Esophagus squamous epithelium (tissue), 5 donors: ENCODE measurements around the gene ENTPD1. TPM values are rescaled to one million over a fixed set of nuclear protein-coding genes. Genes with fewer than 3 reads are reported as not detected.

Experiments used
- DNase-seq: peaks from one replicate; lab custom pipeline; 2025; lab: John Stamatoyannopoulos, UW
- H3K27ac ChIP-seq, 4 donors: fragments of 200-600 bp; sonication (generic); one replicate each; pipeline ENCODE4 v1.5.1; 2016 to 2019; ENCODE audit warnings: mild to moderate bottlenecking in 1 of 4
- H3K27me3 ChIP-seq, 4 donors: fragments of 200-600 bp; sonication (generic); 1 replicate in 3 of 4; 2 replicates in 1 of 4; pipeline versions ENCODE4 v1.5.1 to v1.6.0; 2017 to 2021; ENCODE audit warnings: antibody characterized with exemption in 1 of 4
- H3K36me3 ChIP-seq, 3 donors: fragments of 200-600 bp; sonication (generic); one replicate each; pipeline ENCODE4 v1.5.1; 2016 to 2019
- H3K4me1 ChIP-seq, 3 donors: fragments of 200-600 bp; sonication (generic); one replicate each; pipeline ENCODE4 v1.5.1; 2017 to 2019
- H3K4me3 ChIP-seq, 4 donors: fragments of 200-600 bp; sonication (generic); 1 replicate in 3 of 4; 2 replicates in 1 of 4; pipeline ENCODE4 v1.5.1; 2016 to 2019; ENCODE audit warnings: mild to moderate bottlenecking in 2 of 4, moderate library complexity in 1 of 4
- H3K9me3 ChIP-seq, 3 donors: fragments of 200-600 bp; sonication (generic); one replicate each; pipeline ENCODE4 v1.5.1; 2016 to 2019
- POLR2A ChIP-seq, 4 donors: fragments of 450-650 bp; IDR thresholded peaks; one replicate each; pipeline ENCODE4 v1.6.1; 2017; ENCODE audit warnings: antibody characterized with exemption in 4 of 4, mild to moderate bottlenecking in 4 of 4, moderate library complexity in 3 of 4
- WGBS, 2 donors: methylation state at CpG; one replicate each; pipeline ENCODE4 v1.1.5; 2018; 5-methylcytosine and 5-hydroxymethylcytosine counted together
- intact Hi-C: fragments of 100-400 bp; cut with DNase I; formaldehyde crosslinking; loops from one replicate; pipeline ENCODE4 v1.15.0; 2022
- total RNA-seq, 4 donors: library from RNA; depleted of rRNA; stranded (reverse); fragments of >200 nt; gene quantifications; one replicate each; pipeline ENCODE4 v1.1.0, GENCODE V29; 2016
- TF ChIP-seq, protein P1 (sequence below), 6 experiments: fragments of 450-650 bp in 4 of 6; fragments of 200-600 bp in 2 of 6; sonication (generic) in 2 of 6; IDR thresholded peaks; one replicate each; pipeline ENCODE4 v1.5.1; 2016 to 2019; ENCODE audit warnings: antibody characterized with exemption in 6 of 6, mild to moderate bottlenecking in 4 of 6, moderate library complexity in 4 of 6
- donor health status: DM: yes; HTN: yes; CAD: no.

The ENTPD1 gene
- total RNA-seq, 4 donors from 2014 or later: 7.7 to 34.5 (median 10.1) TPM

DNA sequence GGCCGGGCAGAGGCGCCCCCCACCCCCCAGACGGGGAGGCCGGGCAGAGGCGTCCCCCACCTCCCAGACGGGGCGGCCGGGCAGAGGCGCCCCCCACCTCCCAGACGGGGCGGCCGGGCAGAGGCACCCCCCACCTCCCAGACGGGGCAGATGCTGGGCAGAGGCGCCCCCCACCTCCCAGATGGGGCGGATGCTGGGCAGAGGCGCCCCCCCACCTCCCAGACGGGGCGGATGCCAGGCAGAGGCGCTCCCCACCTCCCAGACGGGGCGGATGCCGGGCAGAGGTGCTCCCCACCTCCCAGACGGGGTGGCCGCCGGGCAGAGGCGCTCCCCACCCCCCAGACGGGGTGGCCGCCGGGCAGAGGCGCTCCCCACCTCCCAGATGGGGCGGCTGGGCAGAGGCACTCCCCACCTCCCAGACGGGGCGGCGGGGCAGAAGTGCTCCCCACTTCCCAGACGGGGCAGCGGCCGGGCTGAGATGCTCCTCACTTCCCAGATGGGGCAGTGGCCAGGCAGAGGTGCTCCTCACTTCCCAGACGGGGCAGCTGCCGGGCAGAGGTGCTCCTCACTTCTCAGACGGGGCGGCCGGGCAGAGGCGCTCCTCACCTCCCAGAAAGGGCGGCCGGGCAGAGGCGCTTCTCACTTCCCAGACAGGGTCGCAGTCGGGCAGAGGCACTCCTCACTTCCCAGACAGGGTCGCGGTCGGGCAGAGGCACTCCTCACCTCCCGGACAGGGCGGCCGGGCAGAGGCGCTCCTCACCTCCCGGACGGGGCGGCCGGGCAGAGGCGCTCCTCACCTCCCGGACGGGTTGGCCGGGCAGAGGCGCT, 53.6 kb downstream of the ENTPD1 start:
- peaks cover 5 to 23% (median 10%) of the 10 kb centered on the region in 3 donors for H3K4me1 ChIP-seq
- intact Hi-C loops: no loop called here
- DNase-seq: no peak

DNA sequence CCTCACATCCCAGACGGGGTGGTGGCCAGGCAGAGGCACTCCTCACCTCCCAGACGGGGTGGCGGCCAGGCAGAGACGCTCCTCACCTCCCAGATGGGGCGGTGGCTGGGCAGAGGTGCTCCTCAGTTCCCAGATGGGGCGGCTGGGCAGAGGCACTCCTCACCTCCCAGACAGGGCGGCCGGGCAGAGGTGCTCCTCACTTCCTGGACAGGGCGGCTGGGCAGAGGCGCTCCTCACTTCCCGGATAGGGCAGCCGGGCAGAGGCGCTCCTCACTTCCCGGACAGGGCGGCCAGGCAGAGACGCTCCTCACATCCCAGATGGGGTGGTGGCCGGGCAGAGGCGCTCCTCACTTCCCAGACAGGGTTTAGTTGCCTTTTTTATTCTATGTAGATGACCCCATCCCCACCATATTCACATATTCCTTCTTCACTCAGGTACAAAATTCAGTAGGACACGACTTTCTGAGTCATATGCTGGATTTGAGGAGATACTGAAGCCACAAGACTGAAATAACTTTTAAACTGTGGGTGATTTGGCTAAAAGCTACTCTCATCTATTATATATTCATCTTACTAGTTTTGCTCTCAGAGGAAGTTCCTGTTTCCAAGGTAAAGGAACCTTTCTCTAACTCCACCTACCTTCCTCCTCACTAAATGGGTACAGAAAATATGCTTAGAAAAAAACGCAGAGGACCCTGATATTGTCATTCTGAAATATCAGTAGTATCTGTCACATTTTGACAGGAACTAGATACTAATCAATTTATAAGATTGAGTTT, 54.4 kb downstream of the ENTPD1 start:
- Histone ChIP-seq H3K4me1 (peaks cover 5 to 31% (median 18%) of the 10 kb centered on the region in 3 donors), H3K9me3 (no peaks in the 10 kb centered on the region), H3K4me3 (no peak overlapping the region), H3K27ac (no peak overlapping the region), H3K36me3 (no peaks in the 10 kb centered on the region), H3K27me3 (no peaks in the 10 kb centered on the region)
- DNase-seq: no peak
- TF ChIP-seq, protein P1, sequence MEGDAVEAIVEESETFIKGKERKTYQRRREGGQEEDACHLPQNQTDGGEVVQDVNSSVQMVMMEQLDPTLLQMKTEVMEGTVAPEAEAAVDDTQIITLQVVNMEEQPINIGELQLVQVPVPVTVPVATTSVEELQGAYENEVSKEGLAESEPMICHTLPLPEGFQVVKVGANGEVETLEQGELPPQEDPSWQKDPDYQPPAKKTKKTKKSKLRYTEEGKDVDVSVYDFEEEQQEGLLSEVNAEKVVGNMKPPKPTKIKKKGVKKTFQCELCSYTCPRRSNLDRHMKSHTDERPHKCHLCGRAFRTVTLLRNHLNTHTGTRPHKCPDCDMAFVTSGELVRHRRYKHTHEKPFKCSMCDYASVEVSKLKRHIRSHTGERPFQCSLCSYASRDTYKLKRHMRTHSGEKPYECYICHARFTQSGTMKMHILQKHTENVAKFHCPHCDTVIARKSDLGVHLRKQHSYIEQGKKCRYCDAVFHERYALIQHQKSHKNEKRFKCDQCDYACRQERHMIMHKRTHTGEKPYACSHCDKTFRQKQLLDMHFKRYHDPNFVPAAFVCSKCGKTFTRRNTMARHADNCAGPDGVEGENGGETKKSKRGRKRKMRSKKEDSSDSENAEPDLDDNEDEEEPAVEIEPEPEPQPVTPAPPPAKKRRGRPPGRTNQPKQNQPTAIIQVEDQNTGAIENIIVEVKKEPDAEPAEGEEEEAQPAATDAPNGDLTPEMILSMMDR (IDR thresholded peaks at IDR 0.05): no peak
- no peak for TF ChIP-seq POLR2A (IDR thresholded peaks at IDR 0.05)
- intact Hi-C loops: no loop called here
- 80 to 84% methylated on average over 3 to 5 of the region's 20 CpGs for WGBS, 2 donors

More for the DNA sequence above, 53.6 kb downstream of the ENTPD1 start:
- Histone ChIP-seq H3K27ac (no peak overlapping the region), H3K36me3 (no peaks in the 10 kb centered on the region), H3K4me3 (no peak overlapping the region), H3K9me3 (no peaks in the 10 kb centered on the region), H3K27me3 (no peaks in the 10 kb centered on the region)
- TF ChIP-seq POLR2A (IDR thresholded peaks at IDR 0.05): no peak
- TF ChIP-seq, protein P1 (IDR thresholded peaks at IDR 0.05): no peak
- no CpG with 5 or more reads among the region's 64 CpGs for WGBS, 2 donors

DNA sequence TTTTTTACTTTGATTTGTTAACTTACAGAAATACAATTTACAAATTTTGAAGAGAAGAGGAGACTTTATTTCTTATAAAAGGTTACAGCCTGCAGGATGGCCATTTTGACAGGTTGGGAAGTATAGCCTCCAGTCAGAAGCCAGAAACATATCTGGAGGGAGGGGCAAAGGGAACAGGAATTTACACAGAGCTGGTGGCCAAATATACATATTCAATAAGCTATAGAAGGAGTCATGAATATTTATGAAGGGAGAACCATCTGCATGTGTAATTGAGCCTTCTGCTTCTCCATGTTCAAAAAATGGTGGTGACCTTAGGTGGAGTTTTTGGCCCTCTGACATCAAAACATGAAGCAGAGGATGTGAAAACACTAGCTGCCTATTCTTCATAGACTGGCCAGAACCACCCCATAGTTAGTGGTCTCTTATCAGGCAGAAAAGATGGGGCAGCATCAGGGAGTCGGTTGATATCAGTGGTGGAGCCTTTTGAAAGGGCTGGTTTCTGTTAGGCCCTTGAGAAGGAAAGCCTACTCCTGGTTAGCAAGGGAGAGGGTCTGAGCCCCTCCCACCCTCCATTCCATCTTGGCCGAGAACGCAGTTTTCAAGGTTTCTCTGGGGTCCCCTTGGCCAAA, 57.2 kb downstream of the ENTPD1 start:
- H3K4me3 ChIP-seq: no peak overlapping the region
- intact Hi-C loops: no loop called here
- no peak for TF ChIP-seq POLR2A (IDR thresholded peaks at IDR 0.05)
- TF ChIP-seq, protein P1 (IDR thresholded peaks at IDR 0.05): no peak
- 84 to 88% methylated on average over 3 of the region's 3 CpGs for WGBS, 2 donors
- H3K27me3 ChIP-seq: no peaks in the 10 kb centered on the region
- H3K27ac ChIP-seq: peak overlapping the region in 3 of 4 donors; percentile 20 to 70 (median 32)
- H3K36me3 ChIP-seq: no peaks in the 10 kb centered on the region
- no peaks in the 10 kb centered on the region for H3K9me3 ChIP-seq
- H3K4me1 ChIP-seq: peaks cover 5 to 29% (median 18%) of the 10 kb centered on the region in 3 donors
- no peak for DNase-seq

DNA sequence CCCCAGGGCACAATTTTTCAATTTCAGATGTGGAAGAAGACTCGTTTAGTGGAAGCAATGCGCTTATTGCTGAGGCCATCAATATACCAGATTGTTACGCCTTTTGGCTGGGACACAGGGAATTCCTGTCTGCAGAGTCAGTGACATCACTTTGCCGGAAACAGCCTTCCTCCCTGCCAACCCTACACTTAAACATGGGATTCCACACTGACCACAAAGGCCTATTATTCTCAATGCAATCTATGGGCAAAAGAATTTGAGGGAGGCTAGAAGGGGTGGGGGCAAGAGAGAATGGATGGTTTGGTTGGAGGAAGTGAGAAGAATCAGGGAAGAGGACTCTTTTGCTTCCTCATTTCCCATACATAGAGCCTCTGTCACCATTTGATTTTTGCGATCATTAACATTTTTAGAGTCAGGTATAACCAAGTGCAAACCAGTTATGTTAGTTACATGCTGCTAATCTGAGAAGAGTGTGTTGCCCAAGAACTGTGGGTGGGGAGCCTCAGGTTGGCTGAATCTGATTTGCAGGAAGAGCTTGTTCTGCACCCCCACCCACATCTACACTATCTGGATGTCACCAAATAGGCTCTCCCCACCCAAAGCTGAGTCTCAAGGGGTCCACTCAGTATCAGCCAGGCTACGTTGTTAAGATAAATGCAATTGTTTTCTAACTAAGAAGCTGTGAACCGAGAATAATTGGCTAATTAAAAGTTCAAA, 58.2 kb downstream of the ENTPD1 start:
- no peaks in the 10 kb centered on the region for H3K9me3 ChIP-seq
- no peak overlapping the region for H3K4me3 ChIP-seq
- 44 to 48% methylated on average over 7 of the region's 7 CpGs for WGBS, 2 donors
- H3K27ac ChIP-seq: peak overlapping the region; percentile 19 to 81 (median 51)
- no peak for DNase-seq
- peaks cover 5 to 38% (median 20%) of the 10 kb centered on the region in 3 donors for H3K4me1 ChIP-seq
- intact Hi-C loops: no loop called here
- H3K27me3 ChIP-seq: no peaks in the 10 kb centered on the region
- no peak for TF ChIP-seq POLR2A (IDR thresholded peaks at IDR 0.05)
- TF ChIP-seq, protein P1 (IDR thresholded peaks at IDR 0.05): no peak
- H3K36me3 ChIP-seq: no peaks in the 10 kb centered on the region
